Lung (tissue), 12 donors: ENCODE data around the gene TMC5. TPM values are rescaled to one million over a fixed set of nuclear protein-coding genes. Genes with fewer than 3 reads are reported as not detected.

Experiments used
- ATAC-seq: fragments of 200-7000 bp; cut with Tn5 transposase; one replicate; pipeline ENCODE4 v1.9.1; 2020; ENCODE audit warnings: moderate number of reproducible peaks; ENCODE audit not compliant: insufficient read depth, low FRiP score
- DNase-seq, 3 donors: peaks; one replicate each; pipeline ENCODE4 v3.0.0-alpha.2; 2013 to 2017
- H3K27ac ChIP-seq, 2 donors: one replicate each; pipeline ENCODE4 v1.5.1; 2013; ENCODE audit warnings: mild to moderate bottlenecking in 2 of 2, moderate library complexity in 2 of 2, control low read depth in 1 of 2, inconsistent platforms in 1 of 2, low read depth in 1 of 2, low read length in 1 of 2
- H3K27me3 ChIP-seq, 3 donors: one replicate each; pipeline ENCODE4 v1.5.1; 2013; ENCODE audit warnings: low read length in 2 of 3; ENCODE audit not compliant: control insufficient read depth in 3 of 3, insufficient read depth in 3 of 3
- H3K36me3 ChIP-seq, 4 donors: one replicate each; pipeline ENCODE4 v1.5.1; 2013; ENCODE audit warnings: low read length in 4 of 4, mild to moderate bottlenecking in 1 of 4, moderate library complexity in 1 of 4; ENCODE audit not compliant: control insufficient read depth in 4 of 4, insufficient read depth in 4 of 4
- H3K4me1 ChIP-seq, 5 donors: one replicate each; pipeline ENCODE4 v1.5.1; 2013; ENCODE audit warnings: low read length in 5 of 5, mild to moderate bottlenecking in 2 of 5, moderate library complexity in 1 of 5; ENCODE audit not compliant: control insufficient read depth in 5 of 5, insufficient read depth in 5 of 5
- H3K4me3 ChIP-seq: one replicate; pipeline ENCODE4 v1.5.1; 2013; ENCODE audit warnings: mild to moderate bottlenecking, control low read depth, moderate library complexity
- H3K9ac ChIP-seq, 2 donors: one replicate each; pipeline ENCODE4 v1.5.1; 2013; ENCODE audit warnings: low read length in 2 of 2, control low read depth in 1 of 2; ENCODE audit not compliant: insufficient read depth in 1 of 2
- H3K9me3 ChIP-seq, 4 donors: one replicate each; pipeline ENCODE4 v1.5.1; 2013; ENCODE audit warnings: low read length in 3 of 4, mild to moderate bottlenecking in 1 of 4, moderate library complexity in 1 of 4; ENCODE audit not compliant: control insufficient read depth in 4 of 4, insufficient read depth in 3 of 4
- CTCF ChIP-seq: IDR thresholded peaks from 2 replicates; pipeline ENCODE4 v1.5.1; 2012; ENCODE audit warnings: mild to moderate bottlenecking; ENCODE audit errors: control extremely low read depth, extremely low read depth
- WGBS, 2 donors: extraction: QIAGEN DNeasy Blood & Tissue Kit; methylation state at CpG; one replicate each; pipeline ENCODE4 v1.1.7; 2013; 5-methylcytosine and 5-hydroxymethylcytosine counted together
- polyA plus RNA-seq, 2 donors: library from polyadenylated mRNA; stranded (reverse); fragments of 200-250 nt; gene quantifications; one replicate each; pipeline ENCODE4 v1.2.1, GENCODE V29; 2013
- total RNA-seq, 2 donors: library from RNA; depleted of rRNA in 1 of 2; stranded (reverse); fragments of >200 nt in 1 of 2; gene quantifications; one replicate each; pipeline ENCODE4 v1.2.1, GENCODE V29; 2014 to 2021
- donor health status: control.
- donor health status: control.
- donor health status: Bipolar disorder and iron deficiency.
- donor health status: healthy.
- donor health status: DM: yes; HTN: yes; CAD: no.

Gene TMC5
- total and polyA plus RNA-seq, 4 donors, result 43.2 to 129 (median 53.4) TPM

DNA sequence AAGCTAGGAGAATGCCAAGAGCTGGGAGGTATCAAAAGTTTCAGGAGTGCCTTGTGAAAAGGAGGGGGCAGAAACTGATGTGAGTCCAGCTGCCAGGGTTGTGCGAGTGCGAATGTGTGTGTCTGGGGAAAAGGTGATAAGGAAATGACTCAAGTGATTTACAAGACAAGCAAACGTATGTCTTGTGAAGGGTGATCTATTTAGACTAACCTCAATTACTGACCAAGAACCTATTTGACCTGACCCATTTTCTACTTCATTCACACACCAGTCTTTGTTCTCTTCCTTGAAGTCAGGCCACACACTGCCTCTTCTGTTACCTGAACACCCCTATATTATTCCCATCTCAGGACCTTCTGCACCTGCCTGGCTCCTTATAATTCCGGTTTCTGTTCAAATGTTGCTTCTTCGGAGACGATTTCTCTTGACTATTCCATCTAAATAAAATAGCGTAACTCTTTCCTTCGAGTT is 103.2 kb downstream of the TMC5 start:
- Histone ChIP-seq H3K27ac (peak overlapping the region; percentile 91 to 97), H3K9ac (peak overlapping the region; percentile 76 to 78), H3K36me3 (peaks cover 0 to 10% (median 5%) of the 10 kb centered on the region in 4 donors), H3K9me3 (no peaks in the 10 kb centered on the region), H3K4me3 (peak overlapping the region; percentile 75), H3K27me3 (no peaks in the 10 kb centered on the region), H3K4me1 (peaks cover 0 to 38% (median 13%) of the 10 kb centered on the region in 5 donors)
- 2 to 7% methylated on average over 8 of the region's 8 CpGs for WGBS, 2 donors
- no peak for TF ChIP-seq CTCF
- no peak for ATAC-seq
- DNase-seq, result peak in 2 of 3 donors; percentile 32 to 40

DNA sequence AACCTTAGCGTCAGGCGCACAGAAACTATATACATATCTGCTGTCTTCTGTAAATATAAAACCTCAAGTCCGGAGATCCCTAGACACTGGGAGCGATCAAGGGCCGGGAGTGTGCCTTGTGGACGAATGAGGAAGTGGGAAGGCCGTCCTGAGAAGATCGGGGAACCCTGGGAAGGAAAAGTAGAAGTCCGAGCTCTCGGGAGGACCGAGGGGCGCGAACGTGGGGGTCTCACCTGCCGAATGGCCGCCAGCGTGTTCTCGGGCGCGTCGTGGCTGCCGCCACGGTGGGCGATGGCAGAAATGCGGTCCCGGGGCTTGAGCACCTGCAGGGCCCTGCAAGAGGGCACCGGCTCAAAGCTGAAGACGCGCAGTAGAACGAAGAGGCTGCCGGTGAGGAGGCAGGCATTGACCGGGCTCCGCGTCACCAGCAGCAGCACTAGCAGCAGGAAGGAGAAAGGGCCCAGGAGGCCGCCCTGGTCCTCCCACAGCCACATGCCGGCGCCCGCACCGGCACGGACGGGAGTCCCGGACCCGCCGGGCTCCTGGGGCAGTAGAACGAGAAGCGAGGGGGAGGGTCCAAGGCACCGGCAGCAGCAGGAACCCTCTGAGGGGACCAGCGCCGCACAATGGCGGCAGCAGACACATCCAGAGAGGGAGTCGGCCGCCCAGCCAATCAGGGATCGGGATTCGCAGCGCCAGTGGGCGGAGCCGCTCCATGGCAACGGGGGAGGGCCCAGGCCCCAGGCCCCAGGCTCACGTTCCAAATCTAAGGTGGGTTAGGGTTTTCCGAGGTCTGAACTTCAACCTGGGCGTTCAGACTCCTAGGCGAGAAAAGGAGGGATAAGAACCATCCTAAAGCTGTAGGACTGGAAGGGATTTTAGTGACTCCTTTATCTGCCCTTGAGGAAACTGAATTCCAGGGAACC is 104.1 kb downstream of the TMC5 start, which contains the start of gene GDE1:
Gene GDE1, minus strand, starts transcription at position 628 of the 926 bp plus-strand sequence. Its CDS starts 134 bp downstream, at position 494.
- H3K9me3 ChIP-seq, result no peaks in the 10 kb centered on the region
- H3K27ac ChIP-seq, result peak within 1 kb of the TSS; percentile 91 to 97
- DNase-seq, result peak; percentile 94 to 95 (median 94)
- H3K27me3 ChIP-seq, result no peaks in the 10 kb centered on the region
- H3K4me3 ChIP-seq, result peak within 1 kb of the TSS; percentile 75
- H3K9ac ChIP-seq, result peak within 1 kb of the TSS; percentile 76 to 78
- peak; percentile 32 for TF ChIP-seq CTCF
- WGBS, 2 donors, result 0 to 1% methylated on average over 51 to 62 of the region's 62 CpGs
- H3K36me3 ChIP-seq, result peaks cover 0 to 3% (median 2%) of the 10 kb centered on the region in 4 donors
- peak; percentile 85 for ATAC-seq
- H3K4me1 ChIP-seq, result peaks cover 0 to 40% (median 14%) of the 10 kb centered on the region in 5 donors

- TF ChIP-seq CTCF, result no peak
- H3K27me3 ChIP-seq, result no peaks in the 10 kb centered on the region
- WGBS, 2 donors, result 30 to 50% methylated on average over 5 of the region's 5 CpGs
- no peak for ATAC-seq
- no peaks in the 10 kb centered on the region for H3K36me3 ChIP-seq
- H3K4me1 ChIP-seq, result peaks cover 0 to 40% (median 13%) of the 10 kb centered on the region in 5 donors
- H3K9ac ChIP-seq, result peak overlapping the region in 1 of 2 donors; percentile 43
- no peaks in the 10 kb centered on the region for H3K9me3 ChIP-seq
- H3K4me3 ChIP-seq, result no peak overlapping the region
- DNase-seq, result peak in 1 of 3 donors; percentile 66
- H3K27ac ChIP-seq, result peak overlapping the region; percentile 91 to 97
Measured at GRCh38 chr16:19522397-19522732, 104.7 kb downstream of the TMC5 start.
